Left renal cortex interstitium (tissue), 4 donors: ENCODE measurements around the gene C5orf15. TPM values are rescaled to one million over a fixed set of nuclear protein-coding genes. Genes with fewer than 3 reads are reported as not detected.

Experiments used
- DNase-seq, 4 donors: peaks; one replicate each; pipeline ENCODE4 v3.0.0-alpha.2; 2013; ENCODE audit warnings: low read depth in 4 of 4, low spot score in 2 of 4, missing footprints in 1 of 4
- polyA plus RNA-seq, 4 donors: library from polyadenylated mRNA; unstranded; fragments of 120-200 nt; gene quantifications; one replicate each; pipeline ENCODE4 v1.2.1, GENCODE V29; 2013; ENCODE audit not compliant: insufficient read length in 4 of 4

C5orf15 gene
- polyA plus RNA-seq, 4 donors, result 129 to 143 (median 133) TPM

- DNase-seq, result peak in 1 of 4 donors; percentile 16
Observed at GRCh38 chr5:133926489-133927299, 41.7 kb downstream of the C5orf15 start.

DNA sequence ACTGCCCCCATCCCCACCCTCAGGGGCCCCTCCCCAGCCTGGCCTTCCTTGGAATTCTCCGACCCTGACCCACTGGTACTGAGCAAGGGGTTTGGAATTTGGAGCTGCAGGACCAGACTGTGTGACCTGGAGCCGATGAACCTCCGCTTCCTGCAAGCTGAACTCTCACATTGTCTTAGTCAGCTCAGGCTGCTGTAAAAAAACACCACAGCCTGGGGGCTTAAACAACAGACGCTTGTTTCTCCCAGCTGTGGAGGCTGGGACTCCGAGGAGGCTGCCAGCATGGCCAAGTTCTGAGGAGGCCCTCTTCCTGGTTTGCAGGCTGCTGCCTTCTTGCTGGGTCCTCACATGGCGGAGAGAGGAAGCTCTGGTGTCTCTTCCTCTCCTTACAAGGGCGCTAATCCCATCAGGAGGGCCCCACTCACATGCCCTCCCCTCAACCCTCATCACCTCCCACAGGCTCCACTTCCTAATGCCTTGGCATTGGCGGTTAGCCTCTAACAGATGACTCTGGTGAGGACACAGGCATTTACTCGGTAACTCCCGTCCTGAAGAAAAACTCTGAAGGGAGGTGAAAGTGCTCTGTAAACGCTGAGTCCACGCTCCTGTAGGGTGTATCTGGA lies 42.4 kb downstream of the C5orf15 start:
- no peak for DNase-seq

- DNase-seq, result no peak
Observed at GRCh38 chr5:133925269-133925668, 43.2 kb downstream of the C5orf15 start.

GRCh38 chr5:133924221-133924920 lies 44.1 kb downstream of the C5orf15 start:
- DNase-seq, result no peak

DNA sequence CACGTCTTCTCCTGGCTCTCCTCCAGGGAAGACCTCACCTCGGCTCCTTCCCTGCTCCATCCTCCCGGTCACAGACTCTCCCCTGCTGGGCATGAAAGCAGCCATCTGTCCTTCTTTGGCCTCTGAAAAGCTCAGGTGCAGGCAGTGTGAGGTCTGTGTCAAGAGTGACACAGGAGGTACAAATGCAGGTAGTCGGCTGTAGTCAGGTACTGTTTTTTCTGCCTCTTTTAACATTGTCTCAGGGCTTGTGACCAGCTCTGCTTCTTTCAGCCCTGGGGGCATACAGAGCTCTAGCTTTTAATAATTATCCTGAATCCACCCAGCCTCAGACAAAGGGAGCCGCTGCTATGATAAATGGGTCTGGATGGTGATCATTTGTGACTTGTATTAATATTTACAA lies 46.4 kb downstream of the C5orf15 start:
- no peak for DNase-seq

DNA sequence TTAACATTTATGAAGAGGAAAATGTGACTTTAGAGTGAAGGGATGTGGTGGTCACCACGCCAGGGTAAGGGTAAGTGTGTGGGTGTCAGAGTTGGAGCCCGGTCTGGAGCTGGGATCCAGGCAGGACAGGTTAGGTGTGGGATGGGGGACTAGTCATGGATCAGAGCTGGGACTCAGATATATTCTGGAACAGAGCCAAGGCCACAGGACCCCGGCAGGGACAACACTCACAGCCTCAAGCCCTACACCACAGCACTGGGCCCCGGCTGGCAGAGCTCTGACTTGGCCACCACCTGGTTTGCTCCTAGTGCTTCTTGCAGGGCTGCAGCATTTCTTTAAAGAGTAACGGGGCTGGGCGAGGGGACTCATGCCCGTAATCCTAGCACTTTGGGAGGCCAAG lies 47.4 kb downstream of the C5orf15 start:
- DNase-seq, result no peak

DNA sequence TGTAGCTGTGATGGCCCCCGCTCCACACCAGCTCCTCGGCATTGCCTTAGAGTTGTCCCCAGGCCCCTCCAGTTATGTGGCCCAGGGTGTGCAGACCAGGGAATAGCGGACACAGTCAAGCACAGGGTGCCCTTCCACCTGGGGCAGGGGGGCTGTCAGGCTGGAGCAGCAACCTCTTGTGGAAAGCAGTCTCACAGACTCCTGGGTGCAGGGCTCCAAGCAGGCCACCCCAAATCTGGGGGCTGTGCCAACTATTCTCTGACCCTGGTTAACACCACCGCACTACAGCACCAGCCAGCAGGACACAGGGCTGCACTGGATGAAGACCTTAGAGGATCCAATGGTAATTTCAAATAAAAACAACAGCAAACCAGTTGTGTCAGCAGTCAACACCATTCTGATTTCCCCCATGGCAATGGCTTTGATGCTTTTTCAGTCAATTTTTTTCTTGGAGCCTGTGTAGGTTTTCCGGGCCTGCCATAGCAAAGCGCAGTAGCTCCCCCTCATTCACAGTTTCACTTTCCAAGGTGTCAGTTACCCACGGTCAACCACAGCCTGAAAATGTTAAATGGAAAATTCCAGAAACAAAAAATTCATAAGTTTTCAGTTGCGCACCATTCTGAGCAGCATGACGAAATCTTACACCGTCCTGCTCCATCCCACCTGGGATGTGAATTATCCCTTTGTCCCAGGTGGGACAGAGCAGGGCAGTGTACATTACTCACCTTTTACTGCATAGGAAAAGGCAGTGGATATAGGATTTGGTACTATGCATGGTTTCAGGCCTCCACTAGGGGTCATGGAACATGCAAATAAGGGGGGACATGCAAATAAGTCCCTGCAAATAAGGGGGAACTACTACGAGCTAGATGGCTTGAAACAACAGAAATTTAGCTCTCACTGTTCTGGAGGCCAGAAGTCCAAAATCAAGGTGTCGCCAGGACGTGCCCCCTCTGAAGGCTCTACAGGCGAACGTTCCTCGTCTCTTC lies 49.0 kb downstream of the C5orf15 start:
- DNase-seq, result no peak

- DNase-seq, result no peak
Observed at GRCh38 chr5:133918731-133919130, 49.7 kb downstream of the C5orf15 start.

DNA sequence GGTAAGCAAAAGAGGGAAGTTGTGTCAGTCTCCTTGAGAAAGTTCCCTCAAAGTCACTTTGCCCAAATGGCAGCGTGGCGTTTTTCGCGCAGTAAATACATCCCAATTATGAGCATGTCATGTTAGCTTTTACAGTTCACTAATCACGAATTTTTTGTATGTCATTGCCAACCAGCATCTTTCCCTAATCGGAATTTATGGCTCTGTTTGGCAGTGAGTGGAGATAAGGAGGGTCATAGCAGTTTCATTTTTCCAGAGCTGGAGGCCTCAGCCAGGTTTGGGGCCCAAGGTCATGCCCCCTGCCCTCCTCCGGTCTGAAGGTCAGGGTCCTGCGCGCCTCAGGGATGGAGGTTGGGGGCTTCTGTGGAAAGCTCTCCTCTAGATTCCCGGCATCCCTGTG lies 50.1 kb downstream of the C5orf15 start:
- no peak for DNase-seq

GRCh38 chr5:133917785-133918184 lies 50.6 kb downstream of the C5orf15 start:
- DNase-seq, result no peak

- no peak for DNase-seq
Observed at GRCh38 chr5:133916914-133917313, 51.5 kb downstream of the C5orf15 start.

DNA sequence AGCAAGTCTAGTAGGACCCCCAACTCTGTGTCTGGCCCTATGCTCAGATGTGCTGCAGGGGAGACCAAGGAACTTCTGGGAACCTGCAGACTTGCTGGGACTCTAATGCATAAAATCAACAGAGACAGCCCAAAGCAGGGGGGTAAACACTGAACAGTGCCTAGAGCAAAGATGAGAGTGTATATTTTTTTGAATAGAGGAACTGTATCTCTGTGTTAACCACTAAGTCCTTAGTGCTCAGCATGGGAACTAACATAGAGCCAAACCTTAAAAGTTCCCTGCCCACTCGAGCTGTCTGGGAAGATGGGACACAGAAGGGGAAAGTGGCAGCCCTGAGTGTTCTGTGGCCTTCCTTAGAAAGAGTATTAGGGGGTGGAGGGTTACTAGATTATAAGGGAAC lies 51.9 kb downstream of the C5orf15 start:
- no peak for DNase-seq

DNA sequence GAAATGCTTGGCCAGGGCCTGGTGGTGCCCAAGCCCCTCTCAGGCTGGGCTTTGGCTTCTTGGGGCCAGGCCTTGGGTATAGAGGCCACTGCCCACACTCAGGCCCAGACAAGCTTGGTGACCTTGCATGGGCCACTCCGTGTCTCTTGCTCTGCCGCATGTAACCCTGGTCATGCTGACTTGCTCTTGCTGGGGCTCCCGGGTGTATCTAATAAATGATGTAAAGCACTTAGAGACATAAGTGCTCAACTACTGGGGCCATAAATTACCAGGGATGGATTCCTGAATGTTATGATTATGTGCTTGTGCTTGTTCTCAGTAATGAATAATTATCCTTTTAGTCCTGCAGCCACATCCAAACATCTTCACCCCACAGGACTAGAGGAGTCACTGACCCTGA lies 54.0 kb downstream of the C5orf15 start:
- no peak for DNase-seq

DNA sequence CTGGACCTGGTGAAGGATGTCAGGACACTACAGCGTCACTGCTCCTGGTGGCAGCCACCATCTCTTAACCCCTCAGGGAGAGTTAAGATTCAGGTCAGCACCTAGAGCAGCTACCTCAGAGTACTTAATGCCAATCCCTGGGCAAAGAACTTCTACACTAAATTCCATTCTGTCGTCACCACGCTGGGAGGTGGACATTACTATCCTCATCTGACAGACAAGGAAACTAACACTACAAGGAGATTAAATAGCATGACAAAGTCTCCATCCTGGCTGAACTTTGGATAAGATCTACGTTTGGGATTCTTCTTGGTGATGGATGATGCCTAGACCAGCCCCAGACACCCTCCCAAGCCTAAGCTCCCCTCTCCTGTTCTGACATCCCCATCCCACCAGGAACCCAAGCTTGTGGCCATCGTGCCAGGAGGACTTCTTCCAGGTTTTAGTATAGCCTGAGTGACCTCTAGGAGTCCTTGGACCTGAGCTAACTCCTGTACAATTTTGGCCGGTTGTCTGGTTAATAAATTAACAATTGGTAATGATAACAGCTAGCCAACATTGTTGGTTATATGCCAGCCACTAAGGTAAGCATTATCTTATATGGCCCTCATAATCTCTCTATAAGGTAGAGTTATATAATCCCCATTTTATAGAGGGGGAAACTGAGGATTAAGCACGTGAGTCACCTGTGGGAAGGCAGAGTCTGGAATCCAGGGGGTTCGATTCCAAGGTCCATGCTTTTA lies 54.8 kb downstream of the C5orf15 start:
- no peak for DNase-seq

- DNase-seq, result no peak
Observed at GRCh38 chr5:133912951-133913350, 55.5 kb downstream of the C5orf15 start.

- DNase-seq, result no peak
Observed at GRCh38 chr5:133910571-133910970, 57.9 kb downstream of the C5orf15 start.

DNA sequence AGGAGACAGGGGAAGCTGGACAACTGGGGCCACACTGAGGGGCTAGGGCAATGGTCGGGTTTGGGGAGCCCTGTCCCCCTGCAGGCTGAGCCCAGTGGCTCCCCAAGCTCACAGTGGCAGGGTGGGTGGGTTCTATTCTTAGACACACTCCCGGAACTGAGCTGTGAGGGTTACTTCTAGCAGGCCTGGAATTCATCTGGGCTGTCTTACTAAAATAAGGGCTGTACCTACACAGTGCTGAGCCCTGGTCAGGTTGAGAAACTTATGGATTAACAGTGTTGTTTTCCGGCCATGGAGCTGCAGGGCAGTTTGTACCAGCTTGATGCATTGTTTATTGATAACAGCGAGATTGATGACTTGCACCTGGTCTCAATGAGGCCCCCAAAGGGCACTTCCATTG lies 58.8 kb downstream of the C5orf15 start:
- DNase-seq, result no peak

DNA sequence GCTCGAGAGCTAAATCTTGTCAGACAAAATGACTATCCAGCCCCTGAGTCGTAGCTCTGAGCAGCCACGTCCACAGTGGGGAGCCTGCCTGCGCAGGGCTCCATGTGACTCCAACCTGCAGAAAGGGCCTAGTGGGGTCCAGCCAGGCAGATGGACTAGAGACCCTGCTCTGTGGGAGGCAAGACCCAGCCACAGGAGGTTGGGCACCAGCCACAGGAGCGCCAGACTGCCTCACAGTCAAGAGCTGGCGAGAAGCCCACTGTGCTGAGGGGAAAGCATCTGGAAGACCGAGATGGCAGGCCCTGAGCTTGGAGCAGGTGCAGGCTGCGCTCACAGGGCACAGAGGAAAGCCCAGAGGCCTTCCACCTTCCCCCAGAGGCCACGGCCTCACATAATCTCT lies 61.4 kb downstream of the C5orf15 start:
- no peak for DNase-seq

- DNase-seq, result no peak
Observed at GRCh38 chr5:133906303-133906702, 62.1 kb downstream of the C5orf15 start.
